GM23248 (cell line): ENCODE measurements around the gene SMTN. TPM values are rescaled to one million over a fixed set of nuclear protein-coding genes. Genes with fewer than 3 reads are reported as not detected.

Experiments used
- DNase-seq: peaks from one replicate; pipeline ENCODE4 v3.0.0-alpha.2; 2015
- H2AFZ ChIP-seq: fragments of 200-600 bp; sonication (generic); 2 replicates; pipeline ENCODE4 v1.6.1; 2016; ENCODE audit warnings: antibody characterized with exemption
- H3F3A ChIP-seq: fragments of 200-600 bp; sonication (generic); 2 replicates; pipeline ENCODE4 v1.6.1; 2016; ENCODE audit warnings: mild to moderate bottlenecking, antibody characterized with exemption, mixed run types; ENCODE audit not compliant: insufficient read depth
- H3K27ac ChIP-seq: fragments of 200-600 bp; sonication (generic); 2 replicates; pipeline ENCODE4 v1.5.1; 2016; ENCODE audit warnings: mild to moderate bottlenecking
- H3K27me3 ChIP-seq: fragments of 200-600 bp; sonication (generic); replicated peaks from 2 replicates; pipeline ENCODE4 v1.6.1; 2016; ENCODE audit warnings: mild to moderate bottlenecking; ENCODE audit not compliant: insufficient read depth
- H3K36me3 ChIP-seq: fragments of 200-600 bp; sonication (generic); 2 replicates; pipeline ENCODE4 v1.6.1; 2016; ENCODE audit warnings: low read depth, mild to moderate bottlenecking
- H3K4me1 ChIP-seq: fragments of 200-600 bp; sonication (generic); 2 replicates; pipeline ENCODE4 v1.6.1; 2016; ENCODE audit warnings: mild to moderate bottlenecking; ENCODE audit not compliant: insufficient read depth
- H3K4me2 ChIP-seq: fragments of 200-600 bp; sonication (generic); one replicate; pipeline ENCODE4 v1.6.1; 2016; ENCODE audit warnings: mild to moderate bottlenecking; ENCODE audit not compliant: unreplicated experiment
- H3K4me3 ChIP-seq: fragments of 200-600 bp; sonication (generic); 2 replicates; pipeline ENCODE4 v1.5.1; 2016; ENCODE audit warnings: mild to moderate bottlenecking
- H3K79me2 ChIP-seq: fragments of 200-600 bp; sonication (generic); 2 replicates; pipeline ENCODE4 v1.6.1; 2016; ENCODE audit warnings: mild to moderate bottlenecking; ENCODE audit not compliant: insufficient read depth
- H3K9ac ChIP-seq: fragments of 200-600 bp; sonication (generic); 2 replicates; pipeline ENCODE4 v1.6.1; 2016; ENCODE audit warnings: mild to moderate bottlenecking
- H3K9me2 ChIP-seq: fragments of 200-600 bp; sonication (generic); 2 replicates; pipeline ENCODE4 v1.6.1; 2016; ENCODE audit warnings: mixed run types, mild to moderate bottlenecking, moderate library complexity; ENCODE audit not compliant: insufficient read depth
- H3K9me3 ChIP-seq: fragments of 200-600 bp; sonication (generic); one replicate; pipeline ENCODE4 v1.6.1; 2017; ENCODE audit warnings: low read depth
- H4K20me1 ChIP-seq: fragments of 200-600 bp; sonication (generic); 2 replicates; pipeline ENCODE4 v1.6.0; 2016; ENCODE audit not compliant: insufficient read depth
- EZH2 ChIP-seq: fragments of 200-600 bp; sonication (generic); IDR thresholded peaks from 2 replicates; pipeline ENCODE4 v1.6.1; 2018; ENCODE audit warnings: antibody characterized with exemption, mild to moderate bottlenecking; ENCODE audit not compliant: insufficient read depth, poor library complexity, severe bottlenecking
- EZH2phosphoT487 ChIP-seq: fragments of 200-600 bp; sonication (generic); IDR thresholded peaks from 2 replicates; pipeline ENCODE4 v1.6.1; 2018; ENCODE audit warnings: antibody characterized with exemption, moderate library complexity, mild to moderate bottlenecking, low read depth; ENCODE audit not compliant: insufficient read depth
- WGBS, 2 experiments: methylation state at CpG; one replicate each; pipeline ENCODE4 v1.1.6; 2015 to 2017; ENCODE audit warnings: low lambda C conversion rate in 2 of 2, low coverage in 1 of 2; ENCODE audit errors: missing lambda C conversion rate in 2 of 2; 5-methylcytosine and 5-hydroxymethylcytosine counted together
- in situ Hi-C: fragments of 300-500 bp; cut with MboI; formaldehyde crosslinking; loops from 2 replicates; pipeline ENCODE4 v1.15.0; 2020
- polyA plus RNA-seq: library from polyadenylated mRNA; unstranded; fragments of >200 nt; fragmentation: Nextera tagmentation; extraction: Ambion mirVana; gene quantifications from 2 replicates; pipeline ENCODE4 v1.2.1, GENCODE V29; 2016
- total RNA-seq: library from RNA; depleted of rRNA; stranded (reverse); fragments of >200 nt; shearing (Covaris generic); gene quantifications from 2 replicates; pipeline ENCODE4 v1.2.3, GENCODE V29; 2014

SMTN gene
- total and polyA plus RNA-seq, 2 experiments from 2014 or later: 96.7 to 160 TPM

- WGBS, 2 experiments: 76 to 79% methylated on average over 2 of the region's 2 CpGs
- Histone ChIP-seq H2AFZ (no peak overlapping the region), H3K9ac (no peak overlapping the region), H3K36me3 (no peaks in the 10 kb centered on the region), H3K4me3 (no peak overlapping the region), H3K4me1 (no peaks in the 10 kb centered on the region), H3K9me3 (no peaks in the 10 kb centered on the region), H3K27ac (no peak overlapping the region), H3K4me2 (no peak overlapping the region), H3K79me2 (no peaks in the 10 kb centered on the region), H4K20me1 (no peaks in the 10 kb centered on the region), H3K9me2 (no peaks in the 10 kb centered on the region), H3F3A (no peaks in the 10 kb centered on the region), H3K27me3 (peaks cover 16% of the 10 kb centered on the region)
- TF ChIP-seq EZH2 (no peak), EZH2phosphoT487 (no peak)
- no peak for DNase-seq
- in situ Hi-C loops: no loop called here
Observed at GRCh38 chr22:31122196-31122531, 41.0 kb downstream of the SMTN start.

GRCh38 chr22:31122532-31123291 lies 41.6 kb downstream of the SMTN start, which contains the start of gene INPP5J:
Gene INPP5J (plus strand): TSS chr22:31122966. CDS start chr22:31123015, 49 bp downstream.
- H3K27ac ChIP-seq: no peak within 1 kb of the TSS
- H3K36me3 ChIP-seq: no peaks in the 10 kb centered on the region
- H3K79me2 ChIP-seq: no peaks in the 10 kb centered on the region
- H2AFZ ChIP-seq: peak within 1 kb of the TSS; percentile 56; the same call in 1 of the 2 replicates
- peak; percentile 68 for DNase-seq
- H3K27me3 ChIP-seq: peaks cover 16% of the 10 kb centered on the region
- H3K4me2 ChIP-seq: peak within 1 kb of the TSS; percentile 21
- no peaks in the 10 kb centered on the region for H4K20me1 ChIP-seq
- no peaks in the 10 kb centered on the region for H3K9me3 ChIP-seq
- 20 to 22% methylated on average over 10 of the region's 10 CpGs for WGBS, 2 experiments
- H3K9me2 ChIP-seq: no peaks in the 10 kb centered on the region
- no peaks in the 10 kb centered on the region for H3K4me1 ChIP-seq
- H3K9ac ChIP-seq: no peak within 1 kb of the TSS
- no peaks in the 10 kb centered on the region for H3F3A ChIP-seq
- in situ Hi-C loops: no loop called here
- TF ChIP-seq EZH2: no peak
- TF ChIP-seq EZH2phosphoT487: no peak
- H3K4me3 ChIP-seq: peak within 1 kb of the TSS; percentile 56

GRCh38 chr22:31123292-31123602 lies 42.1 kb downstream of the SMTN start:
- no peak overlapping the region for H3K27ac ChIP-seq
- no peak for DNase-seq
- no peaks in the 10 kb centered on the region for H3K36me3 ChIP-seq
- H3F3A ChIP-seq: no peaks in the 10 kb centered on the region
- peak overlapping the region; percentile 21 for H3K4me2 ChIP-seq
- H3K27me3 ChIP-seq: peaks cover 16% of the 10 kb centered on the region
- H3K79me2 ChIP-seq: no peaks in the 10 kb centered on the region
- H3K4me1 ChIP-seq: no peaks in the 10 kb centered on the region
- H3K9me2 ChIP-seq: no peaks in the 10 kb centered on the region
- no peak overlapping the region for H3K9ac ChIP-seq
- H3K9me3 ChIP-seq: no peaks in the 10 kb centered on the region
- WGBS, 2 experiments: 51 to 59% methylated on average over 4 of the region's 4 CpGs
- no peak for TF ChIP-seq EZH2
- TF ChIP-seq EZH2phosphoT487: no peak
- H2AFZ ChIP-seq: peak overlapping the region; percentile 56; the same call in 1 of the 2 replicates
- in situ Hi-C loops: no loop called here
- H4K20me1 ChIP-seq: no peaks in the 10 kb centered on the region
- peak overlapping the region; percentile 56; the same call in 1 of the 2 replicates for H3K4me3 ChIP-seq

- Histone ChIP-seq H3K4me1 (no peaks in the 10 kb centered on the region), H3K9me2 (no peaks in the 10 kb centered on the region), H3K9ac (no peak overlapping the region), H3K36me3 (no peaks in the 10 kb centered on the region), H3K27me3 (peaks cover 16% of the 10 kb centered on the region), H3K4me3 (no peak overlapping the region), H3K79me2 (no peaks in the 10 kb centered on the region), H4K20me1 (no peaks in the 10 kb centered on the region), H3K9me3 (no peaks in the 10 kb centered on the region), H3F3A (no peaks in the 10 kb centered on the region), H3K27ac (no peak overlapping the region), H3K4me2 (no peak overlapping the region), H2AFZ (no peak overlapping the region)
- no peak for TF ChIP-seq EZH2
- TF ChIP-seq EZH2phosphoT487: no peak
- no peak for DNase-seq
- in situ Hi-C loops: no loop called here
- 44 to 61% methylated on average over 3 of the region's 3 CpGs for WGBS, 2 experiments
Observed at GRCh38 chr22:31124290-31124689, 43.2 kb downstream of the SMTN start.
